GM12892 (cell line): ENCODE results near the gene TRIM73. TPM values are rescaled to one million over a fixed set of nuclear protein-coding genes. Genes with fewer than 3 reads are reported as not detected.
"Not testable (repeated sequence)": the region's sequence is repeated elsewhere in the genome, so short reads cannot be mapped to it uniquely, and the experiment has no call there.

Source experiments
- DNase-seq: peaks from one replicate; pipeline ENCODE4 v3.0.0; 2011; ENCODE audit not compliant: insufficient read length
- FAIRE-seq: peaks from 2 replicates; lab custom pipeline; 2011; peaks lifted over from hg19 to GRCh38; lab: Jason Lieb, UNC
- polyA plus RNA-seq: library from polyadenylated mRNA; unstranded; fragments of >200 nt; gene quantifications from one replicate; pipeline ENCODE4 v1.2.1, GENCODE V29; 2012; ENCODE audit warnings: missing spikeins, inconsistent platforms; ENCODE audit not compliant: missing spikeins

TRIM73 gene
- 2.1 TPM for polyA plus RNA-seq

GRCh38 chr7:75395329-75395728 lies at the start of gene TRIM73:
Gene TRIM73, plus strand, starts transcription at chr7:75395629. Its CDS starts 3,305 bp downstream, at chr7:75398934.
- not testable (repeated sequence) for FAIRE-seq, DNase-seq

GRCh38 chr7:75358671-75359541 lies 36.5 kb upstream of the TRIM73 start:
- FAIRE-seq, DNase-seq: not testable (repeated sequence)

- DNase-seq, FAIRE-seq: not testable (repeated sequence)
Measured at GRCh38 chr7:75359542-75359848, 35.9 kb upstream of the TRIM73 start.

- FAIRE-seq, DNase-seq: not testable (repeated sequence)
Measured at GRCh38 chr7:75364079-75364478, 31.4 kb upstream of the TRIM73 start.

GRCh38 chr7:75366643-75367042 lies 28.8 kb upstream of the TRIM73 start:
- FAIRE-seq, DNase-seq: not testable (repeated sequence)

- not testable (repeated sequence) for FAIRE-seq, DNase-seq
Measured at GRCh38 chr7:75367313-75367712, 28.1 kb upstream of the TRIM73 start.

- DNase-seq, FAIRE-seq: not testable (repeated sequence)
Measured at GRCh38 chr7:75374144-75374518, 21.3 kb upstream of the TRIM73 start.

- not testable (repeated sequence) for DNase-seq, FAIRE-seq
Measured at GRCh38 chr7:75374519-75375317, 20.7 kb upstream of the TRIM73 start.

GRCh38 chr7:75393194-75393593 lies 2.2 kb upstream of the TRIM73 start:
- DNase-seq = not testable (repeated sequence)
- peak; percentile 5 for FAIRE-seq

- DNase-seq, FAIRE-seq: not testable (repeated sequence)
Measured at GRCh38 chr7:75397865-75398264, 2.4 kb downstream of the TRIM73 start.

- DNase-seq = not testable (repeated sequence)
- FAIRE-seq = peak; percentile 96
Measured at GRCh38 chr7:75398771-75399700, 3.6 kb downstream of the TRIM73 start.

GRCh38 chr7:75400575-75400974 lies 5.1 kb downstream of the TRIM73 start:
- not testable (repeated sequence) for DNase-seq, FAIRE-seq

- not testable (repeated sequence) for FAIRE-seq, DNase-seq
Measured at GRCh38 chr7:75403455-75404443, 8.3 kb downstream of the TRIM73 start.

GRCh38 chr7:75404663-75405062 lies 9.2 kb downstream of the TRIM73 start:
- DNase-seq, FAIRE-seq: not testable (repeated sequence)

- peak; percentile 98 for FAIRE-seq
- DNase-seq = not testable (repeated sequence)
Measured at GRCh38 chr7:75409880-75410822, 14.7 kb downstream of the TRIM73 start.

GRCh38 chr7:75410823-75411173 lies 15.4 kb downstream of the TRIM73 start:
- not testable (repeated sequence) for DNase-seq, FAIRE-seq

- FAIRE-seq = not testable (repeated sequence)
Measured at GRCh38 chr7:75414204-75414603, 18.8 kb downstream of the TRIM73 start.

More at GRCh38 chr7:75414204-75414603, 18.8 kb downstream of the TRIM73 start:
- not testable (repeated sequence) for DNase-seq
